Calu3 (cell line): ENCODE data around the gene ACAD8. TPM values are rescaled to one million over a fixed set of nuclear protein-coding genes. Genes with fewer than 3 reads are reported as not detected.

Experiments
- BruUV-seq: library from RNA; stranded (reverse); fragments of 400-500 nt; replicated peaks from 2 replicates; lab custom pipeline; 2021; lab: Mats Ljungman, UMichigan
- CTCF ChIA-PET: fragments of 300-600 bp; sonication (Branson Sonifier 250); formaldehyde crosslinking; loops from one replicate; lab custom pipeline; 2022; ENCODE audit warnings: antibody characterized with exemption; lab: Charles Lee
- DNase-seq: peaks from one replicate; pipeline ENCODE4 v3.0.0; 2022
- H3K27ac Mint-ChIP-seq: one replicate; pipeline ENCODE4 v1.8.0; 2022; ENCODE audit warnings: mixed read lengths; ENCODE audit not compliant: unreplicated experiment
- H3K27me3 Mint-ChIP-seq: one replicate; pipeline ENCODE4 v1.8.0; 2022; ENCODE audit warnings: mixed read lengths; ENCODE audit not compliant: unreplicated experiment
- H3K36me3 Mint-ChIP-seq: one replicate; pipeline ENCODE4 v1.8.0; 2022; ENCODE audit warnings: mild to moderate bottlenecking, moderate library complexity, mixed read lengths; ENCODE audit not compliant: insufficient read depth, unreplicated experiment
- H3K4me1 Mint-ChIP-seq: one replicate; pipeline ENCODE4 v1.8.0; 2022; ENCODE audit warnings: mild to moderate bottlenecking, low read depth, mixed read lengths; ENCODE audit not compliant: unreplicated experiment
- H3K4me3 Mint-ChIP-seq: one replicate; pipeline ENCODE4 v1.8.0; 2022; ENCODE audit warnings: mild to moderate bottlenecking, low read depth, moderate library complexity, mixed read lengths; ENCODE audit not compliant: unreplicated experiment
- H3K9me3 Mint-ChIP-seq: one replicate; pipeline ENCODE4 v1.8.0; 2022; ENCODE audit warnings: low read depth, mixed read lengths; ENCODE audit not compliant: unreplicated experiment
- intact Hi-C: fragments of 100-400 bp; cut with micrococcal nuclease; formaldehyde crosslinking; loops from one replicate; pipeline ENCODE4 v1.10.0; 2022; ENCODE audit not compliant: unreplicated experiment
- total RNA-seq: library from RNA; stranded (reverse); gene quantifications from 2 replicates; pipeline ENCODE4 v1.2.3, GENCODE V29; 2022
- TF ChIP-seq, protein P1 (sequence below): fragments of 200-600 bp; IDR thresholded peaks from one replicate; pipeline ENCODE4 v1.8.0; 2022; ENCODE audit warnings: antibody characterized with exemption; ENCODE audit not compliant: unreplicated experiment

The ACAD8 gene
- total RNA-seq, 1 experiment from 2014 or later: 21.0 TPM

DNA sequence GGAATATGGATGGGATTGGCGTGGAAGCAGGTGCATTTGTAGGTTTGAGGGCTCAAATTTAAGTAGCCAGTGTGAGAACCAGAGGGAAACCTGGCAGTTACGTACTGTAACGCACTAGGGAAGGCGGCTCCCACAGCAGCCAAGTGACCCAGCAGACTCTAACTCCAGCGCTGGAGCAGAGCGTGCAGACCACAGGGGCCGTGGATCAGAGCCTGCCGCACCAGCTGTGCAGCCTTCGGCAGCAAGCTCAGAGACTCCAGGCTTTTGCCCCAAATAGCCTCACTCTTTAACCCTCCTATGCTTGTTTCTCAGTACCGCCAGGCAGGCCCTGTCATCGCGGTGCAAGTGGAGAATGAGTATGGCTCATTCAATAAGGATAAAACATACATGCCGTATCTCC, 35.1 kb downstream of the ACAD8 start:
- Mint-ChIP-seq H3K27ac (no peak overlapping the region), H3K4me1 (no peaks in the 10 kb centered on the region), H3K27me3 (peaks cover 13% of the 10 kb centered on the region), H3K4me3 (no peak overlapping the region), H3K36me3 (no peaks in the 10 kb centered on the region), H3K9me3 (peaks cover 7% of the 10 kb centered on the region)
- BruUV-seq: no TSS peak
- intact Hi-C loops: no loop called here
- DNase-seq: no peak
- CTCF ChIA-PET: interaction anchor here (1.4 kb wide), 1 partner anchor 9 kb away, joined by 3 read pairs; no protein-coding TSS in a partner anchor
- TF ChIP-seq, protein P1, sequence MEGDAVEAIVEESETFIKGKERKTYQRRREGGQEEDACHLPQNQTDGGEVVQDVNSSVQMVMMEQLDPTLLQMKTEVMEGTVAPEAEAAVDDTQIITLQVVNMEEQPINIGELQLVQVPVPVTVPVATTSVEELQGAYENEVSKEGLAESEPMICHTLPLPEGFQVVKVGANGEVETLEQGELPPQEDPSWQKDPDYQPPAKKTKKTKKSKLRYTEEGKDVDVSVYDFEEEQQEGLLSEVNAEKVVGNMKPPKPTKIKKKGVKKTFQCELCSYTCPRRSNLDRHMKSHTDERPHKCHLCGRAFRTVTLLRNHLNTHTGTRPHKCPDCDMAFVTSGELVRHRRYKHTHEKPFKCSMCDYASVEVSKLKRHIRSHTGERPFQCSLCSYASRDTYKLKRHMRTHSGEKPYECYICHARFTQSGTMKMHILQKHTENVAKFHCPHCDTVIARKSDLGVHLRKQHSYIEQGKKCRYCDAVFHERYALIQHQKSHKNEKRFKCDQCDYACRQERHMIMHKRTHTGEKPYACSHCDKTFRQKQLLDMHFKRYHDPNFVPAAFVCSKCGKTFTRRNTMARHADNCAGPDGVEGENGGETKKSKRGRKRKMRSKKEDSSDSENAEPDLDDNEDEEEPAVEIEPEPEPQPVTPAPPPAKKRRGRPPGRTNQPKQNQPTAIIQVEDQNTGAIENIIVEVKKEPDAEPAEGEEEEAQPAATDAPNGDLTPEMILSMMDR: no peak

GRCh38 chr11:134289167-134289566, 35.8 kb downstream of the ACAD8 start:
- H3K27ac Mint-ChIP-seq: no peak overlapping the region
- CTCF ChIA-PET: interaction anchor here (1.4 kb wide), 1 partner anchor 8 kb away, joined by 3 read pairs; no protein-coding TSS in a partner anchor
- no TSS peak for BruUV-seq

GRCh38 chr11:134289789-134290188, 36.4 kb downstream of the ACAD8 start:
- no peak overlapping the region for H3K4me3 Mint-ChIP-seq
- CTCF ChIA-PET: no interaction called here
- H3K36me3 Mint-ChIP-seq: no peaks in the 10 kb centered on the region
- BruUV-seq: no TSS peak
- no peaks in the 10 kb centered on the region for H3K4me1 Mint-ChIP-seq
- intact Hi-C loops: no loop called here
- H3K9me3 Mint-ChIP-seq: peaks cover 11% of the 10 kb centered on the region
- H3K27me3 Mint-ChIP-seq: peaks cover 24% of the 10 kb centered on the region
- DNase-seq: no peak
- H3K27ac Mint-ChIP-seq: no peak overlapping the region
- TF ChIP-seq, protein P1: no peak

More at GRCh38 chr11:134289167-134289566, 35.8 kb downstream of the ACAD8 start:
- Mint-ChIP-seq H3K36me3 (no peaks in the 10 kb centered on the region), H3K9me3 (peaks cover 7% of the 10 kb centered on the region), H3K4me3 (no peak overlapping the region), H3K27me3 (peaks cover 18% of the 10 kb centered on the region), H3K4me1 (no peaks in the 10 kb centered on the region)
- intact Hi-C loops: no loop called here
- TF ChIP-seq, protein P1: no peak
- no peak for DNase-seq

DNA sequence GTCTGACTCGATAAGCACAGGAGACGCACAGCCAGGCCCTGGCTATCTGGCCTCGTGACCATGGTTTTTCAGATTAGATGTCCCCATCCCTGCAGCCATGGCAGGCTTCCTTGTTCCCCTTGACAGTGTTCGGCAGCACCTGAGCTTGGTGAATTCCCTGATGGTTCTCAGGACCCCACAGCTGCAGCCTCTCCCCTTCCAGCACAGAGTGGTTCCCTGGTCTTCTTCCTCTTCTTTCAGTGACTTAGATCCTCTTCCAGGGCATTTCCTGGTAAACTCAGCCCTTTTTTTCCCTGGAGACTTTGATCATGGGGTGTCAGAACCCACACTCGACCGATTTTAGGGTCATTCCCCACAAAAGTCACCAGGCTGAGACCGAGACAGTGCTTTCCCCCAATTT, 37.3 kb downstream of the ACAD8 start:
- no peak overlapping the region for H3K27ac Mint-ChIP-seq
- TF ChIP-seq, protein P1: no peak
- no peak for DNase-seq
- H3K36me3 Mint-ChIP-seq: no peaks in the 10 kb centered on the region
- no TSS peak for BruUV-seq
- no peaks in the 10 kb centered on the region for H3K4me1 Mint-ChIP-seq
- intact Hi-C loops: no loop called here
- peaks cover 11% of the 10 kb centered on the region for H3K9me3 Mint-ChIP-seq
- H3K4me3 Mint-ChIP-seq: no peak overlapping the region
- CTCF ChIA-PET: interaction anchor here (0.8 kb wide), 1 partner anchor 11 kb away, joined by 3 read pairs; no protein-coding TSS in a partner anchor
- peaks cover 28% of the 10 kb centered on the region for H3K27me3 Mint-ChIP-seq
